Right renal pelvis (tissue), 4 donors: ENCODE results near the gene TEPSIN. TPM values are rescaled to one million over a fixed set of nuclear protein-coding genes. Genes with fewer than 3 reads are reported as not detected.
A peak's percentile ranks its signal among the peaks of the same experiment; 100 is the strongest.

Experiments
- DNase-seq, 4 donors: peaks; one replicate each; pipeline ENCODE4 v3.0.0-alpha.2; 2013; ENCODE audit warnings: low read depth in 4 of 4, low spot score in 3 of 4, missing footprints in 1 of 4
- polyA plus RNA-seq, 4 donors: library from polyadenylated mRNA; unstranded; fragments of 120-200 nt; gene quantifications; one replicate each; pipeline ENCODE4 v1.2.1, GENCODE V29; 2013; ENCODE audit not compliant: insufficient read length in 4 of 4

TEPSIN gene
- polyA plus RNA-seq, 4 donors: 16.3 to 27.7 (median 17.7) TPM

DNA sequence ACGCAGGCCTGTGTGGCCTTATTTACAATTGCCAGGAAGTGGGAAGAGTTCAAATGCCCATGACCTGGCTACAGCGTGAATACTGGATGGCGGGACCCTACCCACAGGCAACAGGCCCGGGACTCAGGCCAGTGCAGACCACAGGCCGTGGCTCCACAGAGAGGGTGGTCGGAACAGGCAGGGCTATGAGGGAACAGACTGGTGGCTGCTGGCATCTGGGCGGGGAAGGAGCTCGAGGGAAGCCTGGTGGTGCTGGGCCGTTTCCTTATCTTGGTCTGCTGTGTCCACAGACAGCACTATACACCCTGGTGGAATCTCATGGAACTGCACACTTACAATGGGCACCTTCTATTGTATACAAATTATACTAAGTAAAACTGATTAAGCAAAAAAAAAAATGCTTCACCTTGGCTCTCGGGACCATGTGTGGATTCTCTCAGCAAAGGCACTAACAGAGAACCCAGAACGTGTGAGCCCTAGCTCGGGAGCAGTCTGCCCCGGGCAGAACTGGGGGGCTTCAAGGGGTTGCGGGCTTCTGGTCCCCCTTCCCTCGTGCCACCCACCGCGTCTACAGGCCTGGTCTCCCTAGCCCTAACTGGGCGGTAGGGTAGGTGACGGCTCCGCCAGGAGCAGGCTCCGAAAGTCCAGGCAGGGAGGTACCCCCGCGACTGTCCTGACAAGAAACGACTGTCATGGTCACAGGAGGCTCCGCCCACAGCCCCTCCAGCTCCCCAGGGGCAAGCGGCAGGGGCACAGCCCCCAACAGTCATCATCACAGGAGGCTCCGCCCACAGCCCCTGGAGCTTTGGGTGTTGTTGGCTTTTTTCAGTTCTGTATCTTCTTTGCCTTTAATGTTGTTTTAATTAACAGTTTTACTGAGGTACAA lies 37.9 kb downstream of the TEPSIN start:
- no peak for DNase-seq

DNA sequence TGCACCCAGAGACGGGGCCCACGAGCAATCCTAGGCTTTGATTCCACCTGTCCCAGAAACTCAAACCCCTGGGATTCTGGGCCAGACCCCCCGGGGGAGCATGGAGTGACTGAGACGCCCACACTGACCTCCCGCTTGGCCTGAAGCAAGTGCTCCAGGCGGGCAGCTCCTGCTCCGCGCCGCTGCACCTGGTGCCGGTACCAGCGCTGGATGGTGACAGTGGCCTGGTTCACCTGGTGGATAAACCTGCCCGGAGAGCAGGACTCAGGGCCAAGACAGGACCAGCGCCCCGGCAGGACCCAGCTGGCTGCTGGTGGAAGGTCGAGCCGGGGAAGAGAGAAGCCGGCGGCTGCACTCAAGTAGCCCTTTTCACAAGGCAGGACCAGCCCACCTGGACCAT lies 38.7 kb downstream of the TEPSIN start:
- DNase-seq: no peak

DNA sequence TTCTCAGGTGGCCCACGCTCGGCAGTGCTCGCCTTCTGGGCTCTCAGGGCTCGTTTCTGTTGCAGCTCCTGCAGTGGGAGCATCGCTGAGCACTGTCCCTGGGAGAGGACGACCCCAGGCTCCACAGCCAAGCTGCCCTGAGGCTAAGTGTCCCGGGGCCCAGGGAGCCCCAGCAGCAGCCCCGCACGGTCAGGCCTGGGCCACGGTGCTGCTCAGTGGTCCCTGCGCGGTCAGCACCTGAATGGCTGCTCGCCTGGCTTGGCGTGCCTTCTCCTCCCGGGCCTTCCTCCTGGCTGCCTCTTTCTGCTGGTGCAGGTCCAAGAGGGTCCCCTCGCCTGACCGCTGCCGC lies 39.4 kb downstream of the TEPSIN start:
- no peak for DNase-seq

DNA sequence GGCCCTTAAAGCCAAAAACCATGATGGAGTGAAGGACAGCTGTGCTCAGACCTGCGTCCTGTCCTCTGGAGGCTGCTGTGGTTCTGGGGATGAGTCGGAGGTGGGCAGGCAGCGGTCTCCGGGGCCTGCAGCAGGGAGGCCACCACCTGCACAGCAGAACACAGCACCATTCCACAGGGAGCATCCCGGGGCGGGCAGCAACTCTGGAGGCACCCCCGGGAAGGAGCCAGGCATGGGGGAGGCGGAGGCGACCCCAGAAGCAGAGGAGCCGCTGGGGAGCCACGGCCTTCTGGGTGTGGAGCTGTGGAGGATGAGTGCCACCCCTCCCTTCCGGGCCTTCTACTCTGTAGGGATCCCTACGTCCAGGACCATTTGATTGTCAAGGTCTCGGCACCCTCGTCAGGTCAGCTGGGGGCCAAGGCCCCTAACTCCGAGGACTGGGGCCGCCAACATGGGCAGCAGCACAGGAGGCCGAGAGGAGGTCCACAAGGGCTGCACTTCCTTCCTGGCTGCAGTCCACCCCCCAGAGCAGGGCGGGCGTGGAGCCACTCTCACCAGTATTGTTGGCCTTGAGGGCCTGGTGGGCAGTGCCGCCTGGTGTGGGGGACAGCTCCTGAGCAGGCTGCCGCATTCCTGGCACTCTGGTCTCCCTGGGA lies 39.9 kb downstream of the TEPSIN start:
- no peak for DNase-seq

DNA sequence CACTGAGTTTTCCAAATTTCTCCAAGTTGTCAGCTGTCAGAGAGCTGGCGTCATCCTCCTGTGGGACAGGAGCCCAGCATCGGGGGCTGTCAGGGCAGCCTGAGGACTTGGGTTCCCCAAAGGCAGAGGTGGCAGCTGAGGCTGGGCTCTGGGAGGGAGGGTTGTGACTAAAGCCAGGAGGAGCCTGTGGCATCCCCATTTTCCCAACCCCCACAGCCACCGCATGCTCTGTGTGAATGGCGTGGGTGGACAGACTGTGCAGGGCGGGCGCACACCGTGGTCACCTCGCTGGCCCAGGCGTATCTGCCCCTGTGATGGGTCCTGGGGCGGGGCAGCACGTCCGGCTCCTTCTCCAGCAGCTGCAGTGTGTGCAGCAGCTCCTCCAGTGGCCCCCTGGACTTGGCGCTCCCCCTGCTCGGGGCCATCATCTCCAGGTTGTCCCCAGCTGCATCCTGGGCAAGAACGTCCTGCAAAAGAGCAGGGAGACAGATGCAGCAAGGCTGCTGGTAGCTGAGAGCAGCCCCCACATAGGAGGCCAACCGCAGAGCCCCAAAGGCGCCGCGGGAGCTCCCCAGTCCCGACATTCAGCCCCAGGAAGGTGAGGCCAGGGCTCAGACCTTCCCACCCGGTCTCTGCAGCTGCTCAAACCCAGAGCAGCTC lies 40.9 kb downstream of the TEPSIN start:
- no peak for DNase-seq

DNA sequence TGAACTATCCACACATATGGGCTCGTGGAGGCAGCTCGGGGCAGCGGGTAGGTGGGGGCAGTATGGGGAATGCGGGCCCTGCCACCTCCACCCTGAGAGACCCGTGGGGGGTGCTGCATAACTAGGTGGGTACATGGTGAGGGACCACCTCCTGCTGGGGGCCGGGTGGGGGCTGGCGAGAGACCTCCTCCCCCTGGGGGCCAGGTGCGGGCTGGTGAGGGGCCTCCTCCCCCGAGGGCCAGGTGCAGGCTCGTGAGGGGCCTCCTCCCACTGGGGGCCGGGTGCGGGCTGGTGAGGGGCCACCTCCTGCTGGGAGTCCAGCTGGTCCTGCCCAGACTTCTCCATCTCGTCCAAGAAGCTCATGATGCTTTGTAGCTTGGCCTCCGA lies 41.5 kb downstream of the TEPSIN start:
- no peak for DNase-seq

DNA sequence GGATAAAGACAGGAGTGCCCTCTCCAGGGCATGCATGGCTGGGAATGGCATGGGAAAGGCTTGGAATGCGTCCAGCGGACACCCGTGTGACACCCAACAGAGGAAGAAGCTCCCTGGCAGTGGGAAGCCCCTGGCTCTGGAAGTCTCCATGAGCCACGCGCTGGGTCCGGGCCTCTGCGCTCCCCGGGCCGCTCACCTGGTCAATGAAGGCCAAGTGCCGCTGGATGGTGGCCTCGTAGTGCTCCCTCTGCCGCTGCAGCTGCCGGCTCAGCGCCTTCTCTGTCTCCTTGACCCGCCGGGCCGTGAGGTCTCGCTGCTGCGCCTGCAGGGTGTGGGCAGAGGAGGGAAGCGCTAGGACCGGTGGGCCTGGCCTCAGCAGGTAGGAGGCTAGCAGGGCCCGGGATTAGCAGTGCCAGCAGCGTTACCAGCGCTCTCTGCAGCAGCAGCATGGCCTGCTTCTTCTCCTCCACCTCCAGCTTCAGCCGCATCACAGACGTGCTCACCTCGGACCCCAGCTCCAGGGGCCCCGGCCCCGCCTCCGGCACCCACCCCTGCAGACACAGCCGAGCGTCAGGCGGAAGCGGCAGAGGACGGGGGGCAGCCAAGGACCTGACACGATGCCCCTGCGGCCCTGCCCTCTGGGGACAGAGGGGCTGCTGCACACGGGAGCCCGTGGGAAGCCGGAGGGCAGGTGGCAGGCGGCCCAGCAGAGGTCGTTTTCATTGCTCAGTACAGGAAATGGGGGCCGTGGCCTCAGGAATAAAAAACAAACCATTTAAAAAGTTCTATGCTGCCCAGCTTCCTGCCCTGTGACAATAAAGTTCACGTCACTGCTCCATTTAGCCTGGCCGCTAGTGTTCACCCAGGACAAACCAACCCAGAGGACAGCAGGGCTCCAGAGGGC lies 42.1 kb downstream of the TEPSIN start:
- no peak for DNase-seq

DNA sequence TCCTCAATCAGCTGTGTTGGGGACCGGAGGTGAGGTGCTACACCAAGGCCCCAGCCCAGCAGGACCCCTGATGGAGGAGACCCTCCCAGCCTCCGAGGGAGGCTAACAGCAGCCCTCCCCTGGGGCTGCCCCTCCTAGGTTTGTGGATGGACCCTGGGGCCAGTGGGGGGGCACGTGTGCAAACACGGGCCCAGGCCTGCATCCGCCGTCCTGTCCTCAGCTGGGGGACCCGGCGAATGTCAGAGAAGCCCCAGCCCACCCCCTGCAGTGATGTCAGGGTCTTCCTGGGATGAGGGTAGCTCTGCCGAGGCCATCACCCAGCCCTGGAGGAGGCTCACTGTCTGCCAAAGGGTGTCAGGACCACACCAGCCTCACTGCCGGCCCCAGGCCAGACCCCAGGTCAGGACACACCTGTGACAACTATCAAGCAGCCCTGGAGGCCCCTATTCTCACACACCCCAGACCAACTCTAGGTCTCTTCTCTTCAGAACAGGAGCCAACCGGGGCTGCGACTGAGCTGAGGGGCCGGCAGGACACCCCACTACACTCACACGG lies 42.8 kb downstream of the TEPSIN start:
- no peak for DNase-seq

DNA sequence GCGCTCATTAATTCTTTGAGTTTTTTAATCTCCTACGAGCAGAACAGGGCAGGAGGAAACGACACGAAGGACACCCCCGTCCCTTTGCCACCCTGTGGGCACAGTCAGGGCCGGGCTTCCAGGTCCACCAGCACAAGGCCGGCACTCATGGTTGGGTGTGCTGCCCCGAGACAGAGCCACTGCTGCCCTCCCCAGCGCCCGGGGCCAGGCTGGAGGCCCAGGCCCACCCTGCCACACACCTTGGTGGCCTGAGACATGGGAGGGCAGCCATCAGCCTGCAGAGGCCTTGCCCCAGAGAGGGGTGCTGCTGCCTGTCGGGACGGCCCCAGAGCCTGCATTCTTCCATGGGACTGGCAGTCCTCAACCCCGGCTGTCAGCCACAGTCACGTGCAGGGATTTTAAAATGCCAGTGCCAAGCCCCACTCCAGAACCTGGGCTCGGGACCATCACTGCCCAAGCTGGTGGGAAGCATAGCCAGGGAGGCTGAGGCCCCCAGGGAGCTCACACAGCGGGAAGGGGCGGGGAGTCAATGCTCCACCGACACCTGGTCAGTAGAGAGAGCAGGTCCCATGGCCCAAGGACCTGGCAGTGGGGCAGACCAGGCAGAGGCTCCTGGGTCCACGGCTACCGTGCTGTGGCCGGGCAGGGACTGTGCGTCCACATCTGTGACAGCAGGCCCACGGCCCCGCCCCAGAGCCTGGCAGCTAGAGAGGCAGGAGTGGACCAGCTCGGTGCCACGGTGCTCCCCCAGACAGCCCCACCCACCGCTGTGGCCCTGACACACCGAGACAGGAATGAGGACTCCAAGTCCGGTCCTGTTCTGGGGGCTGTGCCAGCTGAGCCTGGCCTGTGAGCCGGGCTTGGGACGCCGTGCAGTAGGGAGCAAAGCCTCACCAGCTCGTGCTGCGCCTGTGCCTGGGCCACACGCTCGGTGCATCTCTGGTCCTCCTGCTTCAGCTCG lies 43.6 kb downstream of the TEPSIN start:
- DNase-seq: no peak

DNA sequence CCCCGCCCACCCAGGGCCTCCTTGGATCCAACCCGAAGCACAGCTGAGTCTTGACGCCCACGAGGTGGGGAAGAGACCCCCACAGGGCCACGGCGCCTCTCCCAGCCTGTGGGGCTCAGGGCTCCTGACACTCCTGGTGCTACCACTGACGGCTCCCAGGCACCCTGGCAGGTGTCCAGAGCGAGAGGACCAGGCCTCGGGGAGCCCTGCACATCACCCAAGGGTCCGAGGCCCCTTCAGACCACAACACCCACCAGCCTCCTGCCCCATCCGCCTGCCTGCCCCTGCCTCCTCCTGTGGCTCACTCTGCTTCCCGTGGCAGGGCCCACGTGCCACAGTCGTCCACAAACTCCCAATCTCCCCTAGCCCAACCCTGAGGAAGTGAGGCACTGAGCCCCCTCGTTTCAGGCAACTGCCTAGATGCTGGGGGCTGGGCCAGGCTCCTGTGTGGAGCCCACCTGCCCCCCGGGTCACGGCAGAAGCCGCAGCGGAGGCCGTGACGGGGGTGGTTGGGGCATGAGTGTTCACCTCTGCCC lies 44.6 kb downstream of the TEPSIN start:
- DNase-seq: no peak

DNA sequence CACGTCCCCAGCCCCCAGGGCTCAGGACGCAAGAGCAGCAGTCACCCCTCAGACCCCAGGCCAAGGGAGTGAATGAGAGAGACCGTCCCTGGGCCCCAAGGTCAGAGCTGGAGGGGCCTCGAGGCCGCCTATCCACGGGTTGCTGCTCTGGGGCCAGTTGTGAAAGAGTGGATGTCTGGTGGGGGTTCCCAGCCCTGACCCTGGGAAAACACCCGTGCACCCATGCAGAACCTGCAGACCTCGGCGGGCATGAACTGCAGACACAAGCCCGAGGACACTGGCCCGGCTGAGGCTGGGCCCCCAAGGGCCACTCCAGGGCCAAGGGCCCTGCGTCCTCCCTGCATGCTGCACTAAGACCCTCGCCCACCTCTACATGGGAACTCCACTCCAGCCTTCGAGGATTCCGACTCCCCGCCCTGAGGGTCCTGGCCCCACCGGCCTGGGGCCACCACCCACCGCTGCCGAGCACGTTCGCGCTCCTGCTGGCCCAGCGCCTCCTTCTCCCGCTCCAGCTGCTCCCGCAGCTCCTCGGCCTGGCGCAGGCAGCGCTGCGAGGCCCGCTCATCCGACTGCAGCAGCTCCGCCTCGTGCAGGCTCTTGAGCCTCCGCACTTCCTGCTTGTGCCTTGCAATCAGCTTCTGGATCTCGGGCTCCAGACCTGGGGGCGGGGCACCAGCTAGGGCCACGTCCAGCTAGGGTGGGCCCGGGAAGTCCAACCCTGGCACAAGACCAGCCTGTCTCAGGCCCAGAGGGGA lies 45.2 kb downstream of the TEPSIN start:
- DNase-seq: peak in 1 of 4 donors; percentile 18

DNA sequence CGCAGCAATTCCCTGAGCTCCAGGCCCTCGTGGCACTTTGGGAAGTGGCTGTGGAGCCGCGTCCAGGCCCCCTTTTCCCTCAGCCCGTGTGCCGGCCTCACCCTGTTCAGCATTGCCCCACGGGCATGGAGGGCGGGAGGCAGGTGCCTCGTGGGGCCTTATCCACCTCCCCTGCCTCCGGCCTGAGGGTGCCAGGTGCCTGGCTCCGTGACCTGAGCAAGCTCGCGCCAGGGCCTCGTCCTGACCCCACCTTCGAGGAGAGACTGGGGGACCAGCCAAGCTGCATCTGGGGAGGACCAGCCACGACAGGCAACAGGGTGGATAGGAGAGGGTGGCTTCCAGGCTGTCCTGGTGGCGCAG lies 45.8 kb downstream of the TEPSIN start:
- DNase-seq: no peak

DNA sequence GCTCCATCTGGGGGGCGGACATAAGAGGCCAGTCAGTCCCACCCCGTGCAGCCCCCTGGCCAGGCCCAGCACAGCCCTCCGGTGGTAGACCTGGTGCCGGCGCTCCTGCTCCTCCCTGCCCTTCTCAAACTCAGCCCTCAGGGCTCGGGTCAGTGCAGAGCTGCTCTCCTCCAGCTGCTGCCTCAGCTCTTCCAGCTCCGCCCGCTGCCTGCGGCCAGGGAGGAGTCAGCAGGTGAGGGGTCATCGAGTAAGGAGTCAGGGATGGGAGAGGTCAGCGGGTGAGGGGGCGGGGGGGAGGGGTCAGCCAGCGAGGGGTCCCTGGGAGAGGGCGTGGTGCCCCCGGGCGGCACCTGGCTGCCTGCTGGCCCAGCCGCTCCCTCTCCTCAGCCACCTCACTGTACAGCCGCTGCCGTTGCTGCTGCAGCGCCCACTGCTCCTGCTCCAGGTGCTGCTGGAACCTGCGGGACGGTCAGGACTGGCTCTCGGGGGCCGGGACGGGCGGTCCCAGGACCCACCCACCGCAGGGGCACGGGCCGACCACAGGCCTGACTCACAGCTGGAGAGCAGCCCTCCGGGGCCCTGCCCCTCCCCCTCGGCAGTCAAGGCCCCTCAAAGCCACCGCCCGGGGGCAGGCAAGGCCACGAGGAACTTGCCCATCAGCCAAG lies 46.3 kb downstream of the TEPSIN start:
- no peak for DNase-seq

DNA sequence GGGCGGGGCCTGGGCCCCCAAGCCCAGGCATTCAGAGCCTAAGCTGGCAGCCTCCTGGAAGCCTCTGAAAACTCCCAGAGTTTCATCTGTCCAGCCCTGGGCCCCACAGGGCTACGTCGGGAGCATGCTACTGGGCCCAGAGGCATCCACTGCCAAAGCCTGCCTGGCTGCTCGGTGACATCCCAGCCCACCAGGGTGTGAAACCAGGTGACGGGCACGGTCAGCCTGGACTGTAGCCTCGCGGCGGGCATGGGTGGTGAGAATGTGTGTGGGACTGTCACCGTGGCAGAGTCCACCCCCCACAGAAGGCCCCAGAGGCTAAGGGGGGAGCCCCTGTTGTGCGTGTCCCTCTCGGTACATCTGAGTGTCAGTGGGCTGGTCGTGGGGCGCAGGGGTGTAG lies 47.2 kb downstream of the TEPSIN start:
- no peak for DNase-seq

DNA sequence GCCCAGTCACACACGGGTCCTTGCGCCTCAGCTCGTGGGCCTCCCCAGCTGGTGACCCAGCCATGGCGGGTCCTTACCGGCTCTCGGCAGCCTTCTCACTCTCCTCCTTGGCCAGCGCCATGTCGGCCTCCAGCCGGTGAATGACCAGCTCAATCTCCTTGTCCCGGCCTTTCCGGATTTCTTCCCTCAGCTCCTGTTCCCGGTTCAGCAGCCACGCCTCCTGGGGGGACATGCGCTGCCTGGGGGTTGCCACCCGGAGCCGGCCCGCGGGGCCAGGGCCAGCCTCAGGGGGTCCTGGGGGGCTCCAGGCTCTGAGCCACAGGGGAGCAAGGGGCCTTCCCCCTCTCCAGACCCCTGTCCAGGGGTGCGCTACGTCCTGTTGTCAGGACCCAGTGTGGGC lies 47.7 kb downstream of the TEPSIN start:
- DNase-seq: no peak

DNA sequence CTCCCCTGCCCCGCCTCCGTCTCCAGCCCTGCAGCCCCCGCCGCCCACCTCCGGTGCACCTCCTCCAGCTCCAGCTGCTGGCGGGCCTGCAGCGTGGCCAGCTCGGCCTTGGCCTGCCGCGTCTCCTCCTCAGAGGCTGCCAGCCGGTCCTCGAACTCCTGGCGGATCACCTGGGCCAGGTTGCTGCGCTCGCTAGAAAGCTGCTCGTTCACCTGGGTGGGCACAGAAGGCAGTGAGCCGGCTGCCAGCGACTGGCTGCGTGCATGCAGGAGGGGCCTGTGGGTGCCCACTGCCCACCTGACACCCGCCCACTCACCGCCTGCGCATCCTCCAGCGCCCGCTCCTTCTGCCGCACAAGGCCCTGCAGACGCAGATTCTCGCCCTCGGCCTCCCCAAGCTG lies 48.3 kb downstream of the TEPSIN start:
- DNase-seq: no peak

DNA sequence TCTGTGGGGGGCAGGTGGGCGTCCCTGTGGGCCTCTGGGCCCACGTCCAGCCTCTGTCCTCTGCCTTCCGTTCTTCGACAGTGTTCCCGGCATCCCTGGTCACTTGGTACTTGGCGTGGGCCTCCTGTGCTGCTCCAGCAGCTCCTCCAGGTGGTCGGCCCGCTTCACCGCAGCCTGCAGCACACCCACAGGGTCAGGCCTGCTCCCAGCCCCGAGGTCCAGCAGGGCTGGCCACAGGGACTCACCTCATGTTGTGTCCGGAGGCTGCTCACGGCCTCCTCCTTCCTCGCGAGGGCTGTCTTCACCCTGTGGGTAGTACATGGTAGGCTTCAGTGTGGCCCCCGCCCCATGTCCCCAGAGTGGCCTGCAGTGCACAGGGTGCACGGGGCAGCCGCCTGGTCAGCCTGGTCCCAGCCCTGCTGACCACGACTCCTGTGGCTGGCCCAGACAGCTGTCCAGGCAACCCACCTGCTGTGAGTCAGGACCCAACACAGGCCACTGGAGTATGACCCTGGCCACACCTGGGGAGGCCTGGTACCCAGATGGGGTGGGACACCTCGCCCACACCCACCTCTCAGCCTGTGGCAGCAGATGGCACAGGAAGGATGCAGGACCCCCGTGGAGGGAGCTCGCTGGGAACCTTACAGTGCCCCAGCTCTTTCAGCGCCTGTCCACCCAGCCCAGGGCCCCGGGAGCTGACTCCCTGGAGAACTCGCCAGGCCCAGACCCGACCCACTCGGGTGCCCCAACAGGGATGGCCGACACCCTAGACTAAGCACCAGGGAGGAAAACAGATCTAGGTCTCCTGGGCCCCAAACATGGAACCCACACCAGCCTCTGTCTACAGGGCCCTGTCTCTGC lies 49.0 kb downstream of the TEPSIN start:
- no peak for DNase-seq
